Omental fat pad (tissue), 4 donors: ENCODE results near the gene SERPINB6. TPM values are rescaled to one million over a fixed set of nuclear protein-coding genes. Genes with fewer than 3 reads are reported as not detected.
A peak's percentile ranks its signal among the peaks of the same experiment; 100 is the strongest.
"Not testable (repeated sequence)": the region's sequence is repeated elsewhere in the genome, so short reads cannot be mapped to it uniquely, and the experiment has no call there.

Source experiments
- ATAC-seq: fragments of 150-250 bp; one replicate; pipeline ENCODE4 v1.9.1; 2016; ENCODE audit warnings: mild to moderate bottlenecking, moderate library complexity; ENCODE audit not compliant: low FRiP score
- DNase-seq: peaks from one replicate; pipeline ENCODE4 v3.0.0-alpha.2; 2019; ENCODE audit warnings: low spot score
- total RNA-seq, 4 donors: library from RNA; depleted of rRNA; stranded (reverse); fragments of >200 nt; gene quantifications; one replicate each; pipeline ENCODE4 v1.1.0, GENCODE V29; 2016
- TF ChIP-seq, protein P1 (sequence below), 3 donors: fragments of 450-650 bp; IDR thresholded peaks; one replicate each; pipeline ENCODE4 v1.5.1; 2016 to 2017; ENCODE audit warnings: antibody characterized with exemption in 3 of 3, mild to moderate bottlenecking in 3 of 3, moderate library complexity in 2 of 3

Gene SERPINB6
- total RNA-seq, 4 donors from 2014 or later: 134 to 197 (median 158) TPM

DNA sequence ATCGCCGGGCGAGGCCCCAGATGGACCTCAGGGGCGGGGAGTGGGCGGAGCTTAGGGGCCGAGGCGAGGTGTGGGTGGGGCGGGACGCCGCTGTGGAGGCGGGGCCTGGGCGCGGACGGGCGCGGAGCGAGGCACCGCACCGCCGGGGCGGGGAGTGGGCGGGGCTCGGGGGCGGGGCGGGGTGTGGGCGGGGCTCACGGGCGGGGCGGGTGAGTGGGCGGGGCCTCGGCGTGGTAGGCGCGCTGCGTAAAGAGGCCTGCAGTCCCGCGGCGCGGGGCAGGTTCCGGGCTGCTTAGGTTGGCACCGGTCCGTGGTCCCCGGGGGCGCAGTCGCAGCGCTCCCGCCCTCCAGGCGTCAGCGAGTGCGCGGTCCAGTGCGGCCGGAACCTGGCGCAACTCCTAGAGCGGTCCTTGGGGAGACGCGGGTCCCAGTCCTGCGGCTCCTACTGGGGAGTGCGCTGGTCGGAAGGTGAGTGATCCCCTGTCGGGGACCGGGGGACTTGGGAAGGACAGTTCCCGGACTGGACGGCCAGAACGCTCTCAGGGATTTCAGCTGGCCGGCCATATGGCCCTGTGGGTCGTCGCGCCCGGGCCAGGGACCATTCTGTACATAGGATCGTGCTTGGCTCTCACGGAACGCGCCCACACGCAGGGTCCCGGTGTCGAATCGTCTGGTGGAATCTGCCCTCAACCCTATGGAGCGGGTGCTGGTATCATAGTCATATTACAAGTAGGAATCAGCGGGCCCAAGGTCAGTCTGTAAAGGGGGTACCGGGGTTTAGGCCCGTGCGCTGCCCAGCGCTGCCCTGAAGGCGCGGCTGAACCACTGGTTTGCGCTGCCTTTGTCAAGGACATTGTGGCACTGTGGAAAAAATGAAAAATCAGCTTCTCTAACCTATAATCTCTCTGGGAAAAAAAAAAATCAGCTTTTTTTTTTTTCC lies 28.5 kb upstream of the SERPINB6 start, which contains the start of gene NQO2:
TSS of gene NQO2 (plus strand) at position 277 of the 940 bp plus-strand sequence. CDS start 6,659 bp downstream, outside the sequence.
- DNase-seq: no peak
- ATAC-seq: peak; percentile 94
- TF ChIP-seq, protein P1, sequence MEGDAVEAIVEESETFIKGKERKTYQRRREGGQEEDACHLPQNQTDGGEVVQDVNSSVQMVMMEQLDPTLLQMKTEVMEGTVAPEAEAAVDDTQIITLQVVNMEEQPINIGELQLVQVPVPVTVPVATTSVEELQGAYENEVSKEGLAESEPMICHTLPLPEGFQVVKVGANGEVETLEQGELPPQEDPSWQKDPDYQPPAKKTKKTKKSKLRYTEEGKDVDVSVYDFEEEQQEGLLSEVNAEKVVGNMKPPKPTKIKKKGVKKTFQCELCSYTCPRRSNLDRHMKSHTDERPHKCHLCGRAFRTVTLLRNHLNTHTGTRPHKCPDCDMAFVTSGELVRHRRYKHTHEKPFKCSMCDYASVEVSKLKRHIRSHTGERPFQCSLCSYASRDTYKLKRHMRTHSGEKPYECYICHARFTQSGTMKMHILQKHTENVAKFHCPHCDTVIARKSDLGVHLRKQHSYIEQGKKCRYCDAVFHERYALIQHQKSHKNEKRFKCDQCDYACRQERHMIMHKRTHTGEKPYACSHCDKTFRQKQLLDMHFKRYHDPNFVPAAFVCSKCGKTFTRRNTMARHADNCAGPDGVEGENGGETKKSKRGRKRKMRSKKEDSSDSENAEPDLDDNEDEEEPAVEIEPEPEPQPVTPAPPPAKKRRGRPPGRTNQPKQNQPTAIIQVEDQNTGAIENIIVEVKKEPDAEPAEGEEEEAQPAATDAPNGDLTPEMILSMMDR (IDR thresholded peaks at IDR 0.05): no peak

DNA sequence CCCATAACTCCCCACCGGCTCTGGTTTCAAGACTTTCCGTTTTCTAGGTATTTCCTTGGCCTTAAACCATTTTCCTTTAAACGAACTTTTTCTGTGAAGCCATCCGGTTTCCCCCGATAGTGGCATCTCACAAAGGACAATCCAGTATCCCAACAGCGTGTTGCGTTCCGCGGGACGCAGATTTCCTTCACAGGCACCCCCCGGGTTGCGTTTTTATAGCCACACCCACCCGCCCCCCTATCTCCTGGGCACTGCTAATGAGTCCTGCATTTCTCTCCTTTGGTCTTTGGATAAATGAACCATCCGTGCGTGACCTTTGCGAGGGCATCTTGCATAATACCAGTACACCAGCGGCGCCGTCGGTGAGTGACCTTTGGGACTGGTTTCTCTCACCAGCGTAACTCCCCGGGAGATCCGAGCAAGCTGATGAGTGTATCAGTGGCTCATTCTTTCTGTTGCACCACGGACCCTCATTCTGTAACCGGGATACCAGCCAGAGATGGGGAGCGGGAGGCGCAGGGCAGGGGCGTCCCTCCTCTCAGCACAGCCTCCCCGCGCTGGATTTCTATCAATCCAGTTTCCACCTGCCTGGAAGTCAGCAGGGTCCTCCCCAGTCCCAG lies 27.7 kb upstream of the SERPINB6 start:
- DNase-seq (peak; percentile 91), ATAC-seq (peak; percentile 90)
- TF ChIP-seq, protein P1 (IDR thresholded peaks at IDR 0.05): no peak

DNA sequence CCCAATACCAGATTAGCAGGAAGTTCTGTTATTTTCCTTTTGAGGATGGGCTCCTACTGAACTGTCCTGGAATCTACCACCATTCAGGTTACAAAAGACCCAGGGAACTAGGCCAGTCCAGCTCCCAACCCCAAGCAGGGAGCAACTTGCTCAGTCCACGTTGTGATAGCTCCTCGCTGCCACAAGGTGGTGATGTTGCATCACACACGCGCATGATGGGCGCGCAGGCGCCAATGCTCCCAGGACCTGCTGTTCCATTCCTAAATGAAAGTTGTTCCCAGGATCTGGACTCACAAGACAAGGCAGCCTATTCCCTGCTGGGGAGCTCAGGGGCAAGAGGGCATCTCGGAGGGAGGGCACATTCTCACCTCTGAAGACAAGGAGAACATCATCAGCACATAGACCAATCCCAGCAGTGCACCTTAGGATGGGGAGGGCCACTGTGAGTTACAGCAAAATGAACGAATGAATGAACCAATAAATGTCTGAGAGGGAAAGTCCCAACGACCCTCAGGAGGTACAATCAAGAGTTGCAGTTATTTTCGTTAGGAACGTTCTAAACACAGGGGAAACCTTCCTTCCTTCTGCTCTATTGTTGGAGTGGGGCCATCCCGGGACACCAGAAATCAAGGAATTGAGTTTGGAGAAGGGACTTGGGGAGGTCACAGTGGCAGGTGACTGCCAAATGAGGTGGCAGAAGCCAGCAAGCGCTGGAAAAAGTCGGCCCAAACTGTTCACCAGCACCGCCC lies 27.1 kb upstream of the SERPINB6 start:
- ATAC-seq: peak; percentile 45
- not testable (repeated sequence) for DNase-seq
- TF ChIP-seq, protein P1 (IDR thresholded peaks at IDR 0.05): peak in 1 of 3 donors; percentile 43

DNA sequence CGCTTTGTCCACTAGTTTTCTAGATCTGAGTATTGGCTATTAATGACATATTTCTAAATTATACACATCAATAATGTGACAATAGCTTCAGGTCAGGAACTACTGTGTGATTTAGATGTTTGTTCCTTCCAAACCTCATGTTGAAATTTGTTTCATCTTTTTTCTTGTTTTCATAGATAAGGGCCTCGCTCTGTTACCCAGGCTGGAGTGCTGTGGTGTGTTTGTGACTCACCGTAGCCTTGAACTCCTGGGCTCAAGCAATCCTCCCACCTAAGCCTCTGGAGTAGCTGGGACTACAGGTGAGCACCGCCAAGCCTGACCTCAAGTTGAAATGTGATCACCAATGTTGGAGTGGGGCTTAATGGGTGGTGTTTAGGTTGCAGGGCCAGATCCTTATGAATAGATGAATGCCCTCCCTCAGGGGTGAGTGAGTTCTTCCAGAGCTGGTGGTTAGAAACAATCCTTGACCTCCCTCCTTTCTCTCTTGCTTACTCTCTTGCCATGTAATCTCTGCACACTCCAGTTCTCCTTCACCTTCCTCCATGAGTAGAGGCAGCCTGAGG lies 22.5 kb upstream of the SERPINB6 start:
- no peak for ATAC-seq
- TF ChIP-seq, protein P1 (IDR thresholded peaks at IDR 0.05): no peak
- no peak for DNase-seq

DNA sequence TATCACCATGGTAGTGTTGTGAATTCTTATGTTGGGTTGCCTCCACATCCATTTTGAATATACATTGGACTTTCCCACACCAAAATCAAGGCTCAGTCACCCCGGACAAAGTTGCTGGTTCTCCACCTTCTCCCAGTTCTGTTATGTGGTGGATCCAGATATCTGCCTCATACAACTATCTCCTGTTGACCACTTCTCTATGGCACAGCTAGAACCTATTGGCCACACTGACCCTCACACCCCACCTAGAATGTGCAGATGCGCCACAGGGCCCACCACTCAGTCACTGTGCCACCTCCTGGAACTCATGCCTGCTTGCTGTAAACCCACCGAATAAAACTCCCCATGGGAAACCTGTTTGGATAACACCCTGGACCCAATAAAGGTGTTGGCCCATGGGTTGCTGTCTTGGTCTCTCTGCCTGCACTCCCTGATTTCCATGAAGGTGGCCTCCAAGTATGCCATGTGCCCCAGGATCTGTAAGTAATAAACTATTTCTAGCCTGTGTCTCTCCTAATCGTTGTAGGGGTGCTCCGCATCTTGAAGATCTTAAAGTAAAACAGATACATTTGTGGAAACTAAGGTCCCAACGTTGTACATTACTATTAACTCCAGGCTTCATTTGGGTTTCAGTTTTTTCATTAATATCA lies 21.1 kb upstream of the SERPINB6 start:
- TF ChIP-seq, protein P1 (IDR thresholded peaks at IDR 0.05): no peak
- no peak for DNase-seq
- ATAC-seq: no peak

DNA sequence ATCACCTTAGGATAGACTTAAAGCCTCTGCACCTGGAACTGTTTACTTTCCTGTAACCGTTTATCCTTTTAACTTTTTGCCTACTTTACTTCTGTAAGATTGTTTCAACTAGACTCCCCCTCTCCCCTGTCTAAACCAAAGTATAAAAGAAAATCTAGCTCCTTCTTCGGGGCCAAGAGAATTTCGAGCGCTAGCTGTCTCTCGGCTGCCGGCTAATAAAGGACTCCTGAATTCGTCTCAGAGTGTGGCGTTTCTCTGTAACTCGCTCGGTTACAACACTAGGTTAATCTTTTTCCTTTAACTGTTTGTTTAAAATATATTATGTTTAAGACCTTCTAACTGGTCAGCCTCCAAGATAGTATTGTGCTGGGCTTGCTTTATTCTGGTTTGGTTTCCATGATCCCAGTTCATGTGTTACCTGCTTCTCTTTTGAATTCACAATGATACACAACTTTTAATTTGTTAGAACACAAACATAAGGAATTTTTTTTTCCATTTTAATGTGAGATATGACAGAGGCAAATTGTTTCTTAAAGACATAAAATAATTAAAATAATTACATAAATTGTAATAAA lies 19.7 kb upstream of the SERPINB6 start:
- ATAC-seq: no peak
- TF ChIP-seq, protein P1 (IDR thresholded peaks at IDR 0.05): no peak
- DNase-seq: no peak
